Fibroblast of skin of scalp (primary cell): Measurements from ENCODE around the gene ITGB3BP.

Experiments used
- DNase-seq: peaks from one replicate; pipeline ENCODE4 v3.0.0-alpha.2; 2013

ITGB3BP gene

DNA sequence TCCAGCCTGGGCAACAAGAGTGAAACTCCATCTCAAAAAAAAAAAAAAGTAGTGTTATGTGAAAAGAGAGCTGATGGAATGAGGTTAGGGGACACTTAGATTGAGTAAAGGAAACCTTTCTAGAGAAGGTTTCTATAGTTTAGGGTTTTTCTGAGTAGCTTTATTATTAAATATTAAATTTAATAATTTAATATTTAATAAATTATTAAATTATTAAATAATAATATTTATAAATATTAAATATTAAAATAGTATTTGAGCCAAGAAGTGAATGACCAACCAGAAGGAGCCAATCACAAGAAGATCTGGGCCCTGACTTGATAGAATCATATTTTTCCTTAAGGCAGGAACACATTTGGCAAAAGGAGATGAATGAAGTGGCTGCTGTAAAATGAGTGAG is 104.9 kb downstream of the ITGB3BP start:
- no peak for DNase-seq

DNA sequence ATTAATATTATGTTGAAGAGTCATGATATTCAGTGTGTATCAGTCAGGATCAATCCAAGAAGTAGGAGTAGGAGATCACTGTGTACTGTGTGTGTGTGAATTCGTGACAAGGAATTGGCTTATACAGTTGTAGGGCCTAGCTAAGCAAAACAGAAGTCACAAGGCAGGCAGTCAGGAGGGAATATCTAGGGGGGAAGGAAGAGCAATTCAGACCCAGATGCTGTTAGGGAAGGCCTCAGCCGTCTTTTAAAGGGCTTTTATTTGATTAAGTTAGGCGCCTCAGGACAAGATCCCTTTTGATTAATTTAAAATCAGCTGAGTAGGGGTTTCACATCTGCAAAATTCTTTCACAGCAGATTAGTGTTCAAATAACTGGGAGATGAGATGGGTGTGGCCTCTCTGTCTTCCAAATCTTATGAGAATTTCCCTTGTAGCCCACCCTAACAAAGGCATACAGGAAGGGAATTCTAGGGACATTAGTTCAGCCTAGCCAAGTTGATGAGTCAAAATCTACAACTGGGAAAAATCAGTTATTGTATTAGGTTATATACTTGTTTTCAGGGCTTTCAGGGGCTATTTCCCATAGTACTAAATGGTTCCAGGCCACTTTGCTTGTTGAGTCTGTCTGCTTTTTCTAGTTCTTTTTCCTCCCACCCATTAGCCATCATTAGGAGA is 108.2 kb downstream of the ITGB3BP start:
- no peak for DNase-seq

DNA sequence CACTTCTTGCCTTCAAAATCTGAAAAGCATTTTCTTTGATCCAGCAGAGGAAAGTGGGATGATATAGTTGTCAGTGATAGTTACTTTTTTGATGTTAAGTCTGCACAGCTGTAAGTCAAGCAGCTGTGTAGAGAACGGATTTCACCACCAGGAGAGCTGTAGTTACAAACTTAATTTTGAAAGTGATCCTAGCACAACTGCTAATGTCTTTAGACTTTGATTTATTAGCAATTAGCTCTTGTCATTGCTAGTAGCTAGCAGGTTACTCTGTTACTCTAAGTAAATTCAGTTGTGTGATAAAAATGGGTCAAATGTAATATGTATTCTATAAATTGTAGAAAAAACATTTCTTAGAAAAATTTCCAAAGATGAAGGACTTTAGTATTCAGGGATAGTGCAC is 109.6 kb downstream of the ITGB3BP start:
- DNase-seq, result no peak

DNA sequence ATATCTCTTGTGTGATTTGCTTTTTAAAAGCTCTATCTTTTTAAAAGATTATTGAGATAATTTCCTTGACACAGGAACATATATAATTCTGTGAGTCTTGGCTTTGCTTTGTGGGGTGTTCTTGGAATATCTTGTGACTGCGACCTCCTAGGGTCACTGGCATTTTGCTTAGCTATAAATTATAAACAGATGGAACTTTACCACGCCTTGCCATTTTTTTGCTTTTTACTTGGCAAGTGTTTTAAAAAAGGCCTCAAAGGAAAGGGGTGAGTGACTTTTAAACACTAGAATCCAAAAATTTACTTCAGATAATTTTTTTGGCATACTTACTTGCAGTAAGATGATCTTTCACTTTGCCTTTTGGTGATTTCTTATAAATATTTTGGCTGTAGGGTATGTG is 112.0 kb downstream of the ITGB3BP start:
- peak; percentile 24 for DNase-seq

DNA sequence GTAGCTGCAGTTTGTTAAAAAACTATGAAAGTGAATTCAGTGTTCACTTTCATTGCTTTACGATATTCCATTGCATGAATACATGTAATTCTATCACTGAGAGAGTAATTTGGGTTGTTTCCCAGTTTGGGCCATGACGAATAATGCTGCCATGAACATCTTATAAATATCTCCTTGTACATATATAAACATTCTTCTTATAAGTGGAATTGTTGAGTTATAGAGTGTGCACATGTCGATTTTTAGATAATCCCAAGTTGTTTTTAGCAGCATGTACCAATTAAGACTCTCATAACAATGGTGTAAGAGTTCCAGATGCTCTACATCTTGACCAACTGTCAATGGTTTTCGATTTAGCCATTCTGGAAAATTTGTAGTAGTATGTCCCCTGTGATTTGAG is 114.7 kb downstream of the ITGB3BP start:
- peak; percentile 27 for DNase-seq

DNA sequence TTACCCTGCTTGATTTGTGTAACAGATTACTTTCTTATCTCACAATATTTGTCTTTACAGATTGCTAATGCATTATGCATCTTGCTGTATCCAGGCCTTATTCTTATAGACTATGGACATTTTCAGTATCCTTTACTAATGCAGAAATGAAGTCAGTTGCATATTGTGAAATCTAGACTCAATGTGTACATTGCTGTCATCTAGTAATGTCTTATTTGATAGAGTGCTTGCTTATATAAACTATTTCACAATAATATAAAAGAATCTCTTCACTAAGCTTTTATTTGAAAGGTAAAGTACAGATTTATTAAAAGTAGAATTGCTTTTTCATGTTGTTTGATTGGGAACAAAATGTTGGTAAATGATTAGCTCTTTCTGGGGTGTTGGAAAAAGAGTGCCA is 116.0 kb downstream of the ITGB3BP start:
- no peak for DNase-seq

DNA sequence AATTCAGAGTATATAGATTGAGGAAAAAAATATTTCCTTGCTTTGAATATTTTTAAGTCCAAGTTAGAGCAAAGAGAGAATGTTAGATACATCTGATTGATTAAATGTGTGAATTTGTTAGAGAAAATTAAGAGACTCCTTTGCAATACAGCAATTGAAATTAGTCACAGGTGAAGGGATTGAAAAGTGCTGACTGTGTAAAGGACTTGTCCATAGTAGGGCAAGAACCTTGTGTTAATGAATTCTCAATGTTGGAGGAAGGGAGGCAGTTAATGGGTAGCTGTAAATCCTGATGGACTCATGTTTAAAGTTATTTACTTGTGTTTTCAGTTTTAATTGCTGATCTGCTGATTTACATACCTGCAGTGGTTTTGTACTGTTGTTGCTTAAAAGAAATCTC is 117.0 kb downstream of the ITGB3BP start:
- no peak for DNase-seq

DNA sequence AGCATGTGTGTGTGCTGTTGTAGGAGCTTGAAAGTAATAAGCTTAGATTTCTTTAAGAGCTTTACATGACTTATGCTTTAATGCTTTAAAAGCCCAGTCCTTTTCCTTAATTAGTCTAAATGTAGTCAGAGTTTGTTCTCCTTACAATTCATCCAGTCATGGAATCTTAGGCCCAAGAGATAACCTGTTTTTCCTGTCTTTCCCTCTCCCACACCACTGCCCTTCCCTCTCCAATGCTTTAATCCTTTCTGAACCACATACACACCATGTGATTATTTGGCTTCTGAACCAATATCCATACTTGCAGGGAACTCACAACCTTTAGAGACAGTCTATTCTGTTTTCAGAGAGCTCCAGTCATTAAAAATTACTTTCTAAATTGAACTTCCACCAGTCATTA is 118.0 kb downstream of the ITGB3BP start:
- DNase-seq, result no peak

DNA sequence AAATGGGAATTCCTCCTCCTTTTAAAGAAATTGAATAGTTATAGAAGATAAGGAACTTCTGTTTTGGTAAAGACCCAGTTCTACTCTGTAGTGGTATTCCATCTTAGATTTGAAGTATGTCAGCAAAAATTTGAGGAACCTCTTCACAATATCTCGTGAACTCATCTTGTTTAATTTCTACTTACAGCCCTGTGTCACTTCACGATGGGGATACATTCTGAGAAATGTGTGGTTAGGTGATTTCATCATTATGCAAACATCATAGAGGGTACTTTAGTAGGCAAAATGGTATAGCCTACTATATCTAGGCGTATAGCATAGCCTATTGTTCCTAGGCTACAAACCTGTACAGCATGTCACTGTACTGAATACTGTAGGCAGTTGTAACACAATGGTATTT is 119.6 kb downstream of the ITGB3BP start:
- DNase-seq, result no peak

DNA sequence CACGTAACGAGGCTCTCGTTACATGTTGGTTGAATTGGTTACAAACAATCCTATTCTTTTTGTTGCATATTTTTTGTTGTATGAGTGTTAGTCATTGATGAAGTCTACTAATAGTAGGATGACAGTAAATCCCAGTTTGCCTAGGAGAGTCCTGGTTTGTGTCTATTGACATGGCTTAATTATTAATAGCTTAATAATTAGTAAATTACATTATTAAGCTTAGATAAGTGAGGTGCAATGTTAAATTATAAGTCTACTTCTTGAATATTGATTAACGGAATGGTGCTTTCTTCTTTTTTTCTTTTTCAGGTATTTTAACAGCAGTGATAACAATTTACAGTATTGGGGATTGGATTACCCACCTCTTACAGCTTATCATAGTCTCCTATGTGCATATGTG is 121.1 kb downstream of the ITGB3BP start:
- DNase-seq, result no peak
